Measurements from ENCODE around the gene PHYHD1. TPM values are rescaled to one million over a fixed set of nuclear protein-coding genes. Genes with fewer than 3 reads are reported as not detected.

The PHYHD1 gene
- total and polyA plus RNA-seq, 2 of the 4 experiments (the other 2 are of a cell fraction), result 2.2 to 8.4 TPM

DNA sequence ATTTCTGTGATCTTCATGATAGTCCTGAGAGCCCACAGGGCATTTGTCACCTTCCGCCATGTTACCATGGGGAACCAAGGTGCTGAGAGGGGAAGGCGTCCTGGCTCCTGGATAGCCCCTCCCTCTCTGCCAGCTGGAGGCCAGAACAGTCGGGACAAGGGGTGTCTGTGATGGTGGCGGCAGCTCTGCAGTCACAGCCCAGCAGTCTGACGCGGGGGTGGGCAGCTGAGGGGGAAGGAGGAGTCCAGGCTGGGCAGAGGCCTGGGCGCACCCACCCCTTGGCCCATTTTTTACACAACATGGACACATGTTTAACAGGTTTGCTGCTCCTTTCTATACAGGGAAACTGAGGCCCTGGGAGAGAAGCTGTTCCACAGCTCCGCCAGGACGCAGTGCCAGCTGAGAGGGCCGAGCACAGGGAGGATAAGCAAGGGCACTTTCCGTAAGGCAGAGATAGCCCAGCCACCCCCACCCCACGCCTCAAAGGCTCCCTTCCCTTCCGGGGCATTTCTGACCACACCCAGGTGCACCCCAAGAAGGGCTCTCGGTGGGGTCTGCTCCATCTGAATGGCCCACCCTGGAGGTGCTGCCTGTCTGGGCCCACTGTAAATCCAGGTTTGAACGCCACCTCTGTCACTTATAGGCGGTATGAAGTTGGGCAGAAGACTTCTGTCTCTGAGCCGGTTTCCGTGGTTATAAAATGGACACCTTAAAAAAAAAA lies 21.8 kb upstream of the PHYHD1 start:
- no peaks in the 10 kb centered on the region for H3K27me3 ChIP-seq (ENCODE audit: control insufficient read depth, insufficient read depth, low read length)
- H2BK120ac ChIP-seq (ENCODE audit: low read depth, low read length), result no peak overlapping the region
- no peak for TF ChIP-seq NFE2L2 (IDR thresholded peaks at IDR 0.05; ENCODE audit: low read depth, low read length)
- TF ChIP-seq BHLHE40 (IDR thresholded peaks at IDR 0.05; ENCODE audit: low read depth, low read length), result no peak
- no peak for ATAC-seq (ENCODE audit: low read depth)
- H3K9ac ChIP-seq (ENCODE audit: low read depth, low read length), result no peak overlapping the region
- no peak overlapping the region for H2BK5ac ChIP-seq (ENCODE audit: low read depth, low read length, poor library complexity, severe bottlenecking)
- dilution Hi-C loops (cut with HindIII; ENCODE audit: low sequenced_read_pairs, unreplicated experiment), result no loop called here
- H2BK20ac ChIP-seq (ENCODE audit: low read depth, low read length), result no peak overlapping the region
- no TSS peak for BruUV-seq (replicated peaks)
- H3K9me3 ChIP-seq (ENCODE audit: control insufficient read depth, insufficient read depth, low read length), result no peaks in the 10 kb centered on the region
- no peak overlapping the region for H3K4ac ChIP-seq (ENCODE audit: low read depth, low read length)
- ChIA-PET CTCF (no interaction called here), POLR2A (ENCODE audit: unreplicated experiment) (no interaction called here)
- H3K36me3 ChIP-seq (ENCODE audit: control insufficient read depth, insufficient read depth, low read length), result peaks cover 26% of the 10 kb centered on the region
- H3K4me2 ChIP-seq (ENCODE audit: low read depth, low read length), result no peak overlapping the region
- H3K23ac ChIP-seq (ENCODE audit: low read depth, low read length), result no peak overlapping the region
- H3K9me1 ChIP-seq (ENCODE audit: insufficient read depth, low read length), result peaks cover 18% of the 10 kb centered on the region
- peaks cover 21 to 72% of the 10 kb centered on the region in 2 experiments for H3K79me1 ChIP-seq (ENCODE audit: low read depth in 1 of 2, low read length in 2 of 2)
- H2AK9ac ChIP-seq (replicated peaks; ENCODE audit: low read depth, low read length, poor library complexity), result peak overlapping the region; percentile 55
- peak overlapping the region; percentile 58 for H2AFZ ChIP-seq (replicated peaks; ENCODE audit: low read length, poor library complexity)
- intact Hi-C loops (cut with micrococcal nuclease), result no loop called here
- H4K20me1 ChIP-seq (ENCODE audit: insufficient read depth, low read length), result peaks cover 16% of the 10 kb centered on the region
- DNase-seq, result no peak
- H3K4me3 ChIP-seq (ENCODE audit: insufficient read depth, low read depth, low read length), result no peak overlapping the region
- H4K8ac ChIP-seq (ENCODE audit: low read depth in 2 of 2, low read length in 2 of 2), result no peak overlapping the region
- in situ Hi-C loops (cut with MboI; ENCODE audit: low sequenced_read_pairs), result no loop called here
- WGBS, 2 experiments (ENCODE audit: extremely low coverage in 2 of 2, insufficient read length in 1 of 2), result 94% methylated on average over 5 of the region's 18 CpGs; no CpG with 5 or more reads in 1 of the 2 experiments
- H2BK15ac ChIP-seq (ENCODE audit: low read depth, low read length), result no peak overlapping the region
- H3K4me1 ChIP-seq (ENCODE audit: control insufficient read depth, insufficient read depth, low read length), result peaks cover 7% of the 10 kb centered on the region
- H3K27ac ChIP-seq (ENCODE audit: insufficient read depth, low read length), result no peak overlapping the region
- no peak overlapping the region for H3K14ac ChIP-seq (replicated peaks; ENCODE audit: low read depth, low read length)
- no peak overlapping the region for H3K18ac ChIP-seq (ENCODE audit: low read depth, low read length)
- no peak overlapping the region; the same call in 1 of the 2 replicates for H2AK5ac ChIP-seq (ENCODE audit: low read depth, low read length)
- H4K91ac ChIP-seq (ENCODE audit: insufficient read depth, low read depth, low read length), result no peak overlapping the region
- no peak overlapping the region for H4K5ac ChIP-seq (ENCODE audit: low read depth, low read length)
- H3K56ac ChIP-seq (ENCODE audit: extremely low read depth, insufficient read depth, low read length), result no peak overlapping the region
